Common myeloid progenitor, CD34-positive (primary cell): Measurements from ENCODE around the gene UNC119B.

Experiments
- CTCF ChIA-PET: fragments of 350-600 bp; sonication (Branson Sonifier 250); formaldehyde crosslinking; loops from one replicate; lab custom pipeline; 2021; ENCODE audit warnings: antibody characterized with exemption; lab: Charles Lee
- POLR2A ChIA-PET: fragments of 350-600 bp; sonication (Branson Sonifier 250); formaldehyde crosslinking; loops from one replicate; lab custom pipeline; 2021; ENCODE audit warnings: antibody characterized with exemption; lab: Charles Lee
- DNase-seq, 3 donors: peaks; one replicate each; pipeline versions ENCODE4 v3.0.0 to v3.0.0-alpha.2; 2013
- H3K27ac ChIP-seq, 2 experiments: 1 replicate in 1 of 2; 2 replicates in 1 of 2; pipeline ENCODE4 v1.7.0; 2013; ENCODE audit warnings: inconsistent platforms in 2 of 2, low read length in 2 of 2, mild to moderate bottlenecking in 2 of 2, low read depth in 1 of 2, moderate library complexity in 1 of 2; ENCODE audit not compliant: severe bottlenecking in 2 of 2, insufficient read depth in 1 of 2, poor library complexity in 1 of 2
- H3K27me3 ChIP-seq, 5 experiments: replicated peaks in 2 of 5; 1 replicate in 3 of 5; 2 replicates in 2 of 5; pipeline versions ENCODE4 v1.6.1 to v1.7.0; 2013; ENCODE audit warnings: low read length in 4 of 5, mild to moderate bottlenecking in 2 of 5, moderate library complexity in 2 of 5, inconsistent platforms in 1 of 5; ENCODE audit not compliant: insufficient read depth in 5 of 5, control insufficient read depth in 4 of 5
- H3K36me3 ChIP-seq, 4 experiments: 1 replicate in 2 of 4; 2 replicates in 2 of 4; pipeline versions ENCODE4 v1.6.1 to v1.7.0; 2013; ENCODE audit warnings: low read length in 3 of 4, control low read depth in 1 of 4, mild to moderate bottlenecking in 1 of 4; ENCODE audit not compliant: control insufficient read depth in 4 of 4, insufficient read depth in 4 of 4
- H3K4me1 ChIP-seq, 4 experiments: 1 replicate in 3 of 4; 2 replicates in 1 of 4; pipeline versions ENCODE4 v1.6.1 to v1.7.1; 2013; ENCODE audit warnings: low read length in 3 of 4, mild to moderate bottlenecking in 3 of 4, control low read depth in 1 of 4, inconsistent platforms in 1 of 4, moderate library complexity in 1 of 4; ENCODE audit not compliant: control insufficient read depth in 4 of 4, insufficient read depth in 4 of 4; ENCODE audit errors: control extremely low read depth in 1 of 4
- H3K4me3 ChIP-seq, 7 experiments: 1 replicate in 4 of 7; 2 replicates in 3 of 7; pipeline versions ENCODE4 v1.5.1 to v1.7.0; 2013; ENCODE audit warnings: mild to moderate bottlenecking in 7 of 7, low read length in 6 of 7, moderate library complexity in 6 of 7, inconsistent platforms in 2 of 7, low read depth in 2 of 7, control low read depth in 1 of 7; ENCODE audit not compliant: insufficient read depth in 4 of 7, control insufficient read depth in 1 of 7; ENCODE audit errors: extremely low read depth in 1 of 7
- H3K9me3 ChIP-seq, 5 experiments: 1 replicate in 4 of 5; 2 replicates in 1 of 5; pipeline versions ENCODE4 v1.6.1 to v1.7.1; 2013; ENCODE audit warnings: low read length in 4 of 5, mild to moderate bottlenecking in 2 of 5, inconsistent platforms in 1 of 5, low read depth in 1 of 5, moderate library complexity in 1 of 5; ENCODE audit not compliant: control insufficient read depth in 4 of 5, insufficient read depth in 2 of 5; ENCODE audit errors: control extremely low read depth in 1 of 5
- WGBS: methylation state at CpG from one replicate; pipeline ENCODE4 v1.1.5; 2013; ENCODE audit not compliant: insufficient coverage; 5-methylcytosine and 5-hydroxymethylcytosine counted together

UNC119B gene

DNA sequence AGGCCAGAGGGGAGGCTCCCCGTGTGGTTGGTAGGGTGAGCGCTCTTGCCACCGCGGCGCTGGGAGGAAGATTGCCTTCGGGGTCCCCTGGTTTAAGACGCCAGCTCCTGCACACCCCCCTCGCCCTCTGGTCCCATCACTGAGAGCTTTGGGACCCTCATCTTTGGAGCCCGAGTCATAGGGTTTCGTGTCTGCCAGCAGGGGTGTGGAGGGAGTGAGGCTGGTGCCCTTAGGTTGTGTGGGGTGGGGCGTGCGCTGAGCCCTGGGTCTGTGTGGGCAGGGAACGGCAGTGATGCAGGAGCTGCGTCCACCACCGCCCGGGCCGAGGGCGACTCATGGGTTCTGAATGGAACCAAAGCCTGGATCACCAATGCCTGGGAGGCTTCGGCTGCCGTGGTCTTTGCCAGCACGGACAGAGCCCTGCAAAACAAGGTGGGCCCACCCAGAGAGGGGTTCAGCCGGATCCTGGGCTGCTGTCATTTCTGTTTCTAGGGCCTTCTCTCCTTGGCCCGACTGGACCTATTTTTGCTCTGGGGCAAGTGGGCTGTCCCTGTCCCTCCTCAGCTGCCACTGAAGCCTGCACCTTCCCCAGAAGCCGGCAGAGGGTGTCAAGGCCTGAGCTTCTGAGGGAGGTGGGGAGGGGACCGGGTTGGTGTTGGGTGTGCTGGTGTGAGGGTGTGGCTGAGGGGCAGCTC, 27.4 kb downstream of the UNC119B start:
- H3K27ac ChIP-seq = no peak overlapping the region
- WGBS = 95% methylated on average over 18 of the region's 25 CpGs
- peaks cover 0 to 30% (median 6%) of the 10 kb centered on the region in 4 experiments for H3K36me3 ChIP-seq
- no peaks in the 10 kb centered on the region for H3K9me3 ChIP-seq
- POLR2A ChIA-PET = interaction anchor here (0.5 to 0.6 kb wide), 2 partner anchors 15 to 103 kb away, joined by 3 to 4 read pairs; no protein-coding TSS in a partner anchor
- no peak overlapping the region for H3K4me3 ChIP-seq
- CTCF ChIA-PET = no interaction called here
- H3K4me1 ChIP-seq = no peaks in the 10 kb centered on the region
- no peak for DNase-seq
- H3K27me3 ChIP-seq = no peaks in the 10 kb centered on the region

DNA sequence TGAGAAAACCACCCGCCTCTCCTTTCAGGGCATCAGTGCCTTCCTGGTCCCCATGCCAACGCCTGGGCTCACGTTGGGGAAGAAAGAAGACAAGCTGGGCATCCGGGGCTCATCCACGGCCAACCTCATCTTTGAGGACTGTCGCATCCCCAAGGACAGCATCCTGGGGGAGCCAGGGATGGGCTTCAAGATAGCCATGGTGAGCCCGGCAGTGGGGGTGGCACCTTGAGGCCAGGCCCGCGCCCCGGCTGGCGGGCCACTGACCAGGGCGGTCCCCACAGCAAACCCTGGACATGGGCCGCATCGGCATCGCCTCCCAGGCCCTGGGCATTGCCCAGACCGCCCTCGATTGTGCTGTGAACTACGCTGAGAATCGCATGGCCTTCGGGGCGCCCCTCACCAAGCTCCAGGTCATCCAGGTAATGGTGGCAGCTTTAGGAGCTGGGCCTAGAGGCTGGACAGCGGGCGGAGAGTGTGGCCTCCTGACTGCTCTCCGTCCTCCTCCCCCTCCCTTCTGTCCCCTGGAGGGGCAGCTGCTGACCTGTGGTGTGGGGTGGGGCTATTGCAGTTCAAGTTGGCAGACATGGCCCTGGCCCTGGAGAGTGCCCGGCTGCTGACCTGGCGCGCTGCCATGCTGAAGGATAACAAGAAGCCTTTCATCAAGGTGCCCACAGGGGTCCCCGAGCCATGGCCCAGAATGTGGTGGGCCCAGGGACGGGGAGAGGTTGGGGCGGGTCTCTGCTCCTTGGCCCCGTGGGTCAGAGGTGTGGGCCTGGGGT, 28.2 kb downstream of the UNC119B start:
- DNase-seq = no peak
- POLR2A ChIA-PET = interaction anchor here (0.5 kb wide), 1 partner anchor 103 kb away, joined by 3 read pairs; no protein-coding TSS in a partner anchor

GRCh38 chr12:120739031-120739762, 28.9 kb downstream of the UNC119B start:
- Histone ChIP-seq H3K27ac (no peak overlapping the region), H3K36me3 (peaks cover 0 to 24% (median 6%) of the 10 kb centered on the region in 4 experiments), H3K4me3 (no peak overlapping the region), H3K27me3 (no peaks in the 10 kb centered on the region), H3K9me3 (no peaks in the 10 kb centered on the region), H3K4me1 (no peaks in the 10 kb centered on the region)
- ChIA-PET POLR2A (no interaction called here), CTCF (interaction anchor here (0.8 kb wide), 1 partner anchor 8 kb away, joined by 3 read pairs; no protein-coding TSS in a partner anchor)
- 97% methylated on average over 35 of the region's 38 CpGs for WGBS
- DNase-seq = no peak

More for the DNA sequence above, 28.2 kb downstream of the UNC119B start:
- Histone ChIP-seq H3K4me1 (no peaks in the 10 kb centered on the region), H3K9me3 (no peaks in the 10 kb centered on the region), H3K36me3 (peaks cover 0 to 28% (median 6%) of the 10 kb centered on the region in 4 experiments), H3K27me3 (no peaks in the 10 kb centered on the region), H3K4me3 (no peak overlapping the region), H3K27ac (no peak overlapping the region)
- CTCF ChIA-PET = interaction anchor here (0.8 kb wide), 1 partner anchor 9 kb away, joined by 3 read pairs; no protein-coding TSS in a partner anchor
- 97% methylated on average over 24 of the region's 31 CpGs for WGBS

DNA sequence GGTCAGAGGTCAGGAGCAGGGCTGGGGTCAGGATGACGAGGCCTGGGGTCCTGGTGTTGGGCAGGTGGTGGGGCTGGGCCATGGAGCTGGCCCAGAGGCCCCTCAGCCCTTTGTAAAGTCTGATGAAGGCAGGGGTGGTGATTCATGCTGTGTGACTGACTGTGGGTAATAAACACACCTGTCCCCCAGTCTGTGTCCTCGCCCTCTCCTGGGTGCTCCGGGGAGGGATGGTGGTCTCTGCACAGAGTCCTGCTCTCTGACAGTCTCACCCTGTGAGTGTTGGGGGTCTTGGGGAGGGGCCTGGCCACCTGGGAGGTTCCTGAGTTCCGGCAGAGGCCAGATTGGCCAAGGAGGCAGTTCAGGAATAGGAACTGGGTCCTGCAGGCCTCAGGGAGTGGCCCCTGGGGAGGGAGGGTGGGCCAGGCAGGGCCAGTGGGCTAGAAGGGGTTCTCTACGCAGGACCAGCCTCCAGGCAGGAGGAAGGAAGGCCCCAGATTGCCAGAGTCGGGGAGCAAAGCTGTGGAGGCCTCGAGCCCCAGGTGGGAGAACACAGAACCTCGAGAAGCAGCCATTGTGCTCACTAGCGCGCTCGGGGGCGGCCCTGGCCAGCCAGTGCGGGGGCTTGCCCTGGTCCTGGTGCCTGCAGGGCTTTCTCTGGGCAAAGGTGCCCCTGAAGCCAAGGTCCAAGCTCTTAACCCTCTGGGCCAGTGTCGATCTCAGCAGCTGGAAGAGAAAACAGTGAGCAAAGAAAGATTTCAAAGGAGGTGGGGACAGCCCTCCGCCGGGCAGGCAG, 29.8 kb downstream of the UNC119B start:
- no peak for DNase-seq
- H3K36me3 ChIP-seq = peaks cover 0 to 24% (median 5%) of the 10 kb centered on the region in 4 experiments
- POLR2A ChIA-PET = no interaction called here
- no peaks in the 10 kb centered on the region for H3K4me1 ChIP-seq
- WGBS = 87% methylated on average over 12 of the region's 16 CpGs
- no peaks in the 10 kb centered on the region for H3K9me3 ChIP-seq
- no peak overlapping the region for H3K27ac ChIP-seq
- no peaks in the 10 kb centered on the region for H3K27me3 ChIP-seq
- CTCF ChIA-PET = no interaction called here
- H3K4me3 ChIP-seq = no peak overlapping the region

DNA sequence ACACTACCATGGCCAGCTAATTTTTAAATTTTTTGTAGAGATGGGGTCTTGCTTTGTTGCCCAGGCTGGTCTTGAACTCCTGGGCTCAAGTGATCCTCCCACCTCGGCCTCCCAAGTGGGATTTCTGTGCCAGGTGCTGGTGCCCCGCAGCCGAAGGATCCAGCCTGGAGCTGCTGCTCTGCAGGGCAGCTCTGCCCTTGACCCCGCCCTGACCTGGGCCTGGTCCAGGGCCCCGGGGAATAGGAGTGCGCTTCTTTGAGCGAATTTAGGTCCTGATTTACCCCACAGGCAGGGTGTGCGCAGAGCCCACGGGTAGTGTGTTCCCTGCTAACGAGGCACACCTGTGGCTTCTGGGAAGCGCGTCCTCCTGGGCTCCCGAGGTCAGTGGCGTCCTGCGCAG, 30.6 kb downstream of the UNC119B start:
- H3K27me3 ChIP-seq = no peaks in the 10 kb centered on the region
- H3K27ac ChIP-seq = no peak overlapping the region
- ChIA-PET POLR2A (no interaction called here), CTCF (no interaction called here)
- 96% methylated on average over 15 of the region's 15 CpGs for WGBS
- H3K9me3 ChIP-seq = no peaks in the 10 kb centered on the region
- no peak overlapping the region for H3K4me3 ChIP-seq
- H3K4me1 ChIP-seq = no peaks in the 10 kb centered on the region
- DNase-seq = no peak
- peaks cover 0 to 21% (median 5%) of the 10 kb centered on the region in 4 experiments for H3K36me3 ChIP-seq

DNA sequence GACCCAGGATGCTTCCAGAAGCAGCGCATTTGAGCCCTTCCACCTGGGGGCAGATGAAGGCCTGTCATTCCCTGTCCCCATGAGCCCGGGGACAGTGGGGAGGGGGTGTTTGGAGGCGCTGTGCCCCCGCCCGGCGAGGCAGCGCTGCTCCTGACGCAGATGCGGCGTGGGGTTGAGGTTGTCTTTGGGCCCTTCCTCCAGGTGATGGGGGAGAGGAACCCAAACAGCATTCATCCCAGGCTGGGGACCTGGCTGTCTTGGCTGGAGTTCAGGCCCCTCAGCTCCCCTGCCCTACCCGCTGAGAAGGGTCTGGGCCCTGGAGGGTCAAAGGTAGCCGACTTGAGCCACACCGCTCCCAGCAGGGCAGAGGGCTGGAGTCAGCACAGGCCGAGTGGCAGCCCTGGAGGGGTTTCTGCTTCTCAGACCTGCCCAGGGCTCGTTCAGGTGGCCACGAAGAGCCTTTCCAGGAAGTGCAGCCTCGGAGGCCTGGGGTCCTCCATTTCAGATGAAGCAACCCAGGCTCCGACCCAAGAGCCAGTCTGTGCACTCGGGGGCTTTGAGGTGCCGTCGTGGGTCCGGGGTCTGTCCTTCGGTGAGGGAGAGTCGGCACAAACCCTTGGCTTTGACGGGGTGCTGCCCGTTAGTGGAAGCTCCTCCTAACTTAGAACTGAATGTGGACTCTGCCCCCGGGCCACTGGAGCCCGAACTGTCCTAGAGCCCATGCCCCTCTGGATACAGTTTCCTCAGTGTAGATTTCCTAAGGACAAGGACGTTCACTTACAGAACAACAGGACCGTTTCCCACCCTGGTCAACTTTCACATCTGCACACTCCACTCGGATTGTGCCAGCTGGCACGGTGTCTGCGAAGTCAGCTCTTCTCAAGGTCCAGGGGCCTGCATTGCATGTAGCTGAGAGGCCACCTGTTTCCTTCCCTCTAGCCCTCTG, 31.5 kb downstream of the UNC119B start:
- no peak overlapping the region for H3K4me3 ChIP-seq
- 94% methylated on average over 24 of the region's 33 CpGs for WGBS
- ChIA-PET CTCF (interaction anchor here (1.3 kb wide), 1 partner anchor 10 kb away, joined by 5 read pairs; no protein-coding TSS in a partner anchor), POLR2A (no interaction called here)
- no peak overlapping the region for H3K27ac ChIP-seq
- DNase-seq = no peak
- no peaks in the 10 kb centered on the region for H3K9me3 ChIP-seq
- no peaks in the 10 kb centered on the region for H3K4me1 ChIP-seq
- H3K36me3 ChIP-seq = peaks cover 0 to 21% (median 5%) of the 10 kb centered on the region in 4 experiments
- H3K27me3 ChIP-seq = no peaks in the 10 kb centered on the region
